ENCODE measurements around the gene TBC1D17. TPM values are rescaled to one million over a fixed set of nuclear protein-coding genes. Genes with fewer than 3 reads are reported as not detected.
A peak's percentile ranks its signal among the peaks of the same experiment; 100 is the strongest.

TBC1D17 gene
- total and polyA plus RNA-seq, 12 donors: 5.8 to 198 (median 51.4) TPM

GRCh38 chr19:49891393-49891792, 13.9 kb downstream of the TBC1D17 start:
- H3K4me1 ChIP-seq (replicated peaks in 1 of 2): peaks cover 4 to 9% of the 10 kb centered on the region in 2 donors
- 85 to 91% (median 86%) methylated on average over 15 to 17 of the region's 17 CpGs for WGBS, 4 donors
- H3K9me3 ChIP-seq (replicated peaks in 1 of 3): no peaks in the 10 kb centered on the region
- no peak overlapping the region for H3K27ac ChIP-seq
- DNase-seq: no peak
- H3K4me3 ChIP-seq: no peak overlapping the region
- peaks cover 0 to 4% of the 10 kb centered on the region in 2 donors for H3K36me3 ChIP-seq (replicated peaks in 1 of 2)
- H3K27me3 ChIP-seq: no peaks in the 10 kb centered on the region
- TF ChIP-seq CTCF (IDR thresholded peaks at IDR 0.05): no peak
- no peak for TF ChIP-seq POLR2A (IDR thresholded peaks at IDR 0.05)
- intact Hi-C loops (cut with DNase I): no loop called here

- no peak for DNase-seq
- Histone ChIP-seq H3K27ac (no peak overlapping the region), H3K9me3 (replicated peaks in 1 of 3) (no peaks in the 10 kb centered on the region), H3K27me3 (no peaks in the 10 kb centered on the region), H3K4me1 (replicated peaks in 1 of 2) (peaks cover 4 to 15% of the 10 kb centered on the region in 2 donors), H3K36me3 (replicated peaks in 1 of 2) (no peaks in the 10 kb centered on the region), H3K4me3 (no peak overlapping the region)
- 80 to 100% (median 92%) methylated on average over 1 of the region's 1 CpG for WGBS, 4 donors
- TF ChIP-seq POLR2A (IDR thresholded peaks at IDR 0.05) (no peak), CTCF (IDR thresholded peaks at IDR 0.05) (no peak)
- intact Hi-C loops (cut with DNase I): no loop called here
Observed at GRCh38 chr19:49892716-49893115, 15.2 kb downstream of the TBC1D17 start.

- DNase-seq: peak in 1 of 7 donors; percentile 22
- TF ChIP-seq CTCF (IDR thresholded peaks at IDR 0.05) (no peak), POLR2A (IDR thresholded peaks at IDR 0.05) (no peak)
- intact Hi-C loops (cut with DNase I): no loop called here
- WGBS, 4 donors: 89 to 95% (median 92%) methylated on average over 12 to 18 of the region's 18 CpGs
- Histone ChIP-seq H3K36me3 (replicated peaks in 1 of 2) (no peaks in the 10 kb centered on the region), H3K9me3 (replicated peaks in 1 of 3) (no peaks in the 10 kb centered on the region), H3K4me3 (no peak overlapping the region), H3K27me3 (no peaks in the 10 kb centered on the region), H3K4me1 (replicated peaks in 1 of 2) (peaks cover 9 to 21% of the 10 kb centered on the region in 2 donors), H3K27ac (no peak overlapping the region)
Observed at GRCh38 chr19:49894011-49894664, 16.6 kb downstream of the TBC1D17 start.

GRCh38 chr19:49894879-49895565, 17.5 kb downstream of the TBC1D17 start:
- Histone ChIP-seq H3K4me1 (replicated peaks in 1 of 2) (peaks cover 9 to 18% of the 10 kb centered on the region in 2 donors), H3K4me3 (no peak overlapping the region), H3K27me3 (no peaks in the 10 kb centered on the region), H3K27ac (no peak overlapping the region), H3K9me3 (replicated peaks in 1 of 3) (no peaks in the 10 kb centered on the region), H3K36me3 (replicated peaks in 1 of 2) (no peaks in the 10 kb centered on the region)
- TF ChIP-seq POLR2A (IDR thresholded peaks at IDR 0.05): no peak
- no peak for TF ChIP-seq CTCF (IDR thresholded peaks at IDR 0.05)
- intact Hi-C loops (cut with DNase I): no loop called here
- DNase-seq: no peak
- WGBS, 4 donors: 88 to 91% (median 90%) methylated on average over 9 to 17 of the region's 17 CpGs

Data from adrenal gland (tissue), 12 donors.